Stimulated activated CD8-positive, alpha-beta memory T cell treated with anti-CD3 and anti-CD28 coated beads, Interleukin-4, amount 100 ng/mL, for 24 hours (primary cell): Measurements from ENCODE around the gene MRPL53.
"Not testable (repeated sequence)": the region's sequence is repeated elsewhere in the genome, so short reads cannot be mapped to it uniquely, and the experiment has no call there.

Experiments
- DNase-seq: peaks from one replicate; pipeline ENCODE4 v3.0.0-alpha.2; 2020; ENCODE audit warnings: low read depth

MRPL53 gene

GRCh38 chr2:74448771-74449170 is 23.7 kb downstream of the MRPL53 start:
- DNase-seq, result no peak

- DNase-seq, result no peak
Measured at GRCh38 chr2:74447230-74447999, 25.1 kb downstream of the MRPL53 start.

GRCh38 chr2:74444498-74445318 is 27.8 kb downstream of the MRPL53 start:
- DNase-seq, result no peak

GRCh38 chr2:74442483-74443297 is 29.8 kb downstream of the MRPL53 start:
- DNase-seq, result not testable (repeated sequence)

- no peak for DNase-seq
Measured at GRCh38 chr2:74441690-74442482, 30.6 kb downstream of the MRPL53 start, which contains the start of gene RTKN. Gene RTKN, minus strand, starts transcription at chr2:74441937. Its CDS starts 121 bp downstream, at chr2:74441816.

GRCh38 chr2:74441170-74441689 is 31.2 kb downstream of the MRPL53 start:
- DNase-seq, result no peak

- peak; percentile 38 for DNase-seq
Measured at GRCh38 chr2:74440378-74441169, 31.9 kb downstream of the MRPL53 start.

GRCh38 chr2:74439803-74440377 is 32.6 kb downstream of the MRPL53 start:
- DNase-seq, result no peak

- no peak for DNase-seq
Measured at GRCh38 chr2:74439373-74439772, 33.1 kb downstream of the MRPL53 start.

- DNase-seq, result no peak
Measured at GRCh38 chr2:74438248-74438647, 34.2 kb downstream of the MRPL53 start.

- no peak for DNase-seq
Measured at GRCh38 chr2:74436848-74437695, 35.4 kb downstream of the MRPL53 start.

GRCh38 chr2:74436111-74436805 is 36.2 kb downstream of the MRPL53 start:
- no peak for DNase-seq

GRCh38 chr2:74430502-74430901 is 42.0 kb downstream of the MRPL53 start:
- DNase-seq, result no peak

GRCh38 chr2:74429487-74430451 is 42.7 kb downstream of the MRPL53 start:
- no peak for DNase-seq

- no peak for DNase-seq
Measured at GRCh38 chr2:74428675-74429074, 43.8 kb downstream of the MRPL53 start.

GRCh38 chr2:74427551-74427950 is 44.9 kb downstream of the MRPL53 start:
- DNase-seq, result no peak

- no peak for DNase-seq
Measured at GRCh38 chr2:74426181-74426758, 46.2 kb downstream of the MRPL53 start.
